Measurements from ENCODE around the gene EVC2.

DNA sequence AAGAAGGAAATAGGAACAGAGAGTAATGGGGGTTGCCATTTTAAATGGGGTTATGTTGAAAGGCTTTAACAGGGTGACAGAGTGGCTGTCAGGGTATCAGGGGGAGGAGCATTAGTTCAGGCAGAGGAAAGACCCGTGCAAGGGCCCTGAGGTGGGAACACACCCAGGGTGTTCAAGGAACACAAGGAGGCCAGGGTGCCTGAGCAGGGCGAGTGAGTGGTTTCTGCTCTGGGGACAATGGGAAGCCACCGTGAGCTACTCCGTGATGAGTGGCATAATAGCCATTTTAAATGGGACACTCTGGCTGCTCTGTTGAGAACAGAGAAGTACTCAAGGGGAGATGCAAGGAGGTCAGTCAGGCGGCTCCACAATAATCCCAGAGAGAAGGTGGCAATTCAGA is 4.5 kb downstream of the EVC2 start:
- TF ChIP-seq SUZ12 (IDR thresholded peaks at IDR 0.05; ENCODE audit: extremely low read depth, insufficient read depth, insufficient read length) (no peak), YY1 (IDR thresholded peaks at IDR 0.05; ENCODE audit: insufficient read depth, insufficient read length) (no peak), ZNF274 (IDR thresholded peaks at IDR 0.05; ENCODE audit: low read depth, low read length) (no peak)
